ENCODE data around the gene TMEM51. TPM values are rescaled to one million over a fixed set of nuclear protein-coding genes. Genes with fewer than 3 reads are reported as not detected.
"Not testable (repeated sequence)": the region's sequence is repeated elsewhere in the genome, so short reads cannot be mapped to it uniquely, and the experiment has no call there.

TMEM51 gene
- total and polyA plus RNA-seq, 5 donors = 3.7 to 5.4 (median 4.3) TPM

- intact Hi-C loops (cut with DNase I) = no loop called here
- Histone ChIP-seq H3K4me1 (ENCODE audit: control insufficient read depth, insufficient read depth, low read length) (peaks cover 3% of the 10 kb centered on the region), H3K27me3 (ENCODE audit: control insufficient read depth, insufficient read depth) (no peaks in the 10 kb centered on the region), H3K4me3 (ENCODE audit: low read length) (no peak overlapping the region), H3K9me3 (ENCODE audit: control insufficient read depth, low read length) (no peaks in the 10 kb centered on the region), H3K27ac (ENCODE audit: low read length) (no peak overlapping the region)
- no peak for DNase-seq
- WGBS = 90% methylated on average over 7 of the region's 7 CpGs
- no peak for ATAC-seq
Observed at GRCh38 chr1:15170071-15170470, 16.5 kb downstream of the TMEM51 start.

- WGBS = 75% methylated on average over 15 of the region's 15 CpGs
- H3K9me3 ChIP-seq (ENCODE audit: control insufficient read depth, low read length) = no peaks in the 10 kb centered on the region
- ATAC-seq (no peak), DNase-seq (no peak)
- no peak overlapping the region for H3K27ac ChIP-seq (ENCODE audit: low read length)
- no peaks in the 10 kb centered on the region for H3K27me3 ChIP-seq (ENCODE audit: control insufficient read depth, insufficient read depth)
- no peak overlapping the region for H3K4me3 ChIP-seq (ENCODE audit: low read length)
- intact Hi-C loops (cut with DNase I) = no loop called here
- H3K4me1 ChIP-seq (ENCODE audit: control insufficient read depth, insufficient read depth, low read length) = peaks cover 3% of the 10 kb centered on the region
Observed at GRCh38 chr1:15171271-15171908, 17.8 kb downstream of the TMEM51 start.

GRCh38 chr1:15172405-15173259, 19.1 kb downstream of the TMEM51 start:
- ATAC-seq (peak; percentile 32 to 85), DNase-seq (peak in 1 of 3 donors; percentile 33)
- Histone ChIP-seq H3K27ac (ENCODE audit: low read length) (no peak overlapping the region), H3K4me3 (ENCODE audit: low read length) (no peak overlapping the region), H3K9me3 (ENCODE audit: control insufficient read depth, low read length) (no peaks in the 10 kb centered on the region), H3K27me3 (ENCODE audit: control insufficient read depth, insufficient read depth) (no peaks in the 10 kb centered on the region), H3K4me1 (ENCODE audit: control insufficient read depth, insufficient read depth, low read length) (peaks cover 5% of the 10 kb centered on the region)
- WGBS = 55% methylated on average over 16 of the region's 16 CpGs
- intact Hi-C loops (cut with DNase I) = no loop called here

GRCh38 chr1:15173863-15174614, 20.5 kb downstream of the TMEM51 start:
- no peaks in the 10 kb centered on the region for H3K9me3 ChIP-seq (ENCODE audit: control insufficient read depth, low read length)
- H3K4me1 ChIP-seq (ENCODE audit: control insufficient read depth, insufficient read depth, low read length) = peaks cover 5% of the 10 kb centered on the region
- DNase-seq (no peak), ATAC-seq (no peak)
- H3K4me3 ChIP-seq (ENCODE audit: low read length) = no peak overlapping the region
- no peaks in the 10 kb centered on the region for H3K27me3 ChIP-seq (ENCODE audit: control insufficient read depth, insufficient read depth)
- H3K27ac ChIP-seq (ENCODE audit: low read length) = no peak overlapping the region
- intact Hi-C loops (cut with DNase I) = no loop called here
- WGBS = 81% methylated on average over 11 of the region's 11 CpGs

GRCh38 chr1:15174615-15174983, 21.1 kb downstream of the TMEM51 start:
- no peak for ATAC-seq
- intact Hi-C loops (cut with DNase I) = no loop called here
- Histone ChIP-seq H3K4me1 (ENCODE audit: control insufficient read depth, insufficient read depth, low read length) (peaks cover 5% of the 10 kb centered on the region), H3K9me3 (ENCODE audit: control insufficient read depth, low read length) (no peaks in the 10 kb centered on the region), H3K4me3 (ENCODE audit: low read length) (no peak overlapping the region), H3K27ac (ENCODE audit: low read length) (no peak overlapping the region), H3K27me3 (ENCODE audit: control insufficient read depth, insufficient read depth) (no peaks in the 10 kb centered on the region)
- WGBS = 37% methylated on average over 3 of the region's 3 CpGs
- no peak for DNase-seq

- H3K27me3 ChIP-seq (ENCODE audit: control insufficient read depth, insufficient read depth); DNase-seq; H3K4me3 ChIP-seq (ENCODE audit: low read length); H3K9me3 ChIP-seq (ENCODE audit: control insufficient read depth, low read length); H3K27ac ChIP-seq (ENCODE audit: low read length); ATAC-seq; intact Hi-C loops (cut with DNase I); H3K4me1 ChIP-seq (ENCODE audit: control insufficient read depth, insufficient read depth, low read length): not testable (repeated sequence)
- WGBS = 96% methylated on average over 6 of the region's 6 CpGs
Observed at GRCh38 chr1:15175324-15176094, 22.0 kb downstream of the TMEM51 start.

- ATAC-seq (no peak), DNase-seq (no peak)
- peaks cover 5% of the 10 kb centered on the region for H3K4me1 ChIP-seq (ENCODE audit: control insufficient read depth, insufficient read depth, low read length)
- no peaks in the 10 kb centered on the region for H3K27me3 ChIP-seq (ENCODE audit: control insufficient read depth, insufficient read depth)
- H3K27ac ChIP-seq (ENCODE audit: low read length) = no peak overlapping the region
- WGBS = 94% methylated on average over 7 of the region's 7 CpGs
- intact Hi-C loops (cut with DNase I) = no loop called here
- H3K9me3 ChIP-seq (ENCODE audit: control insufficient read depth, low read length) = no peaks in the 10 kb centered on the region
- no peak overlapping the region for H3K4me3 ChIP-seq (ENCODE audit: low read length)
Observed at GRCh38 chr1:15176120-15176519, 22.6 kb downstream of the TMEM51 start.

- Histone ChIP-seq H3K27ac (ENCODE audit: low read length) (no peak overlapping the region), H3K4me1 (ENCODE audit: control insufficient read depth, insufficient read depth, low read length) (peaks cover 5% of the 10 kb centered on the region), H3K4me3 (ENCODE audit: low read length) (no peak overlapping the region), H3K9me3 (ENCODE audit: control insufficient read depth, low read length) (no peaks in the 10 kb centered on the region), H3K27me3 (ENCODE audit: control insufficient read depth, insufficient read depth) (no peaks in the 10 kb centered on the region)
- no peak for ATAC-seq
- DNase-seq = no peak
- intact Hi-C loops (cut with DNase I) = no loop called here
- 71% methylated on average over 7 of the region's 7 CpGs for WGBS
Observed at GRCh38 chr1:15176898-15177665, 23.5 kb downstream of the TMEM51 start.

- DNase-seq (no peak), ATAC-seq (no peak)
- Histone ChIP-seq H3K4me3 (ENCODE audit: low read length) (no peak overlapping the region), H3K9me3 (ENCODE audit: control insufficient read depth, low read length) (no peaks in the 10 kb centered on the region), H3K4me1 (ENCODE audit: control insufficient read depth, insufficient read depth, low read length) (peaks cover 3% of the 10 kb centered on the region), H3K27me3 (ENCODE audit: control insufficient read depth, insufficient read depth) (no peaks in the 10 kb centered on the region), H3K27ac (ENCODE audit: low read length) (no peak overlapping the region)
- intact Hi-C loops (cut with DNase I) = no loop called here
- WGBS = 59% methylated on average over 14 of the region's 14 CpGs
Observed at GRCh38 chr1:15177710-15178166, 24.2 kb downstream of the TMEM51 start.

All from right cardiac atrium (tissue), 5 donors.